GM21360 (cell line): Measurements from ENCODE around the gene ARPIN.

ENCODE experiments used
- ATAC-seq: cut with Tn5 transposase; IDR thresholded peaks from one replicate; pipeline ENCODE4 v1.9.1; 2021; ENCODE audit warnings: mild to moderate bottlenecking, moderate library complexity; ENCODE audit not compliant: unreplicated experiment

ARPIN gene

DNA sequence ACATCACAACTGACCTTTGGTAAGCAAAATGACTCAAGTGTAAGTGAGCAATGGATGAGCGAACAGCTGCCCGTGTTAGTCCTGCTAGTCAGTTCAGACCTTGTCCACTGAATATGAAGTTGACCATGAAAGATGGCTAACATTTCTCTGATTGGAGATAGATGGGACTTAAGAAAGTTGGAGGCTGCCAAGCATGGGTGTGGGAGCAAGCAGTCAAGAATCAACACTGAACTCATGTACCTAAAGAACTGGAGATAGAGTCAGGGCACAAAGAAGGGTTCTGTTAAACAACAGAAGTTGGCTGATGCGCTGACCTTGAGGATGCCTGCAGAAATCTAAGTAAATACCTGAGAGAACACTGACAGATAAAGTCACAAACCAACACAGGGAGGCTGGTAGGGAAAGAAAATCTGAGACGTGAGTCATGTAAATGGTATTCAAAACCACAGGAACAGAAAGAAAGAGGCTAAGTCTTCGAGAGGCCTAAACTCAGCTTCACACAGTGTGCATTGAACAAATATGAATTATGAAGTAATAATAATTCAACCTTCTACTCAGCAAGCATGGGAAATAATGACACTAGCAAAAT lies 67.4 kb downstream of the ARPIN start:
- no peak for ATAC-seq
